DND-41 (cell line): Measurements from ENCODE around the gene GPA33.

Source experiments
- EZH2 ChIP-seq: IDR thresholded peaks from 3 replicates; pipeline ENCODE4 v1.6.1; 2012; ENCODE audit warnings: borderline replicate concordance, low read depth, mild to moderate bottlenecking, moderate library complexity, low read length, inconsistent platforms; ENCODE audit not compliant: severe bottlenecking
- TF ChIP-seq, protein P1 (sequence below): IDR thresholded peaks from 2 replicates; pipeline ENCODE4 v1.5.1; 2012; ENCODE audit warnings: borderline replicate concordance, low read length, moderate library complexity, mild to moderate bottlenecking; ENCODE audit not compliant: poor library complexity, severe bottlenecking; ENCODE audit errors: extremely low read depth

GRCh38 chr1:167094690-167095089 lies 4.5 kb upstream of the GPA33 start:
- TF ChIP-seq, protein P1, sequence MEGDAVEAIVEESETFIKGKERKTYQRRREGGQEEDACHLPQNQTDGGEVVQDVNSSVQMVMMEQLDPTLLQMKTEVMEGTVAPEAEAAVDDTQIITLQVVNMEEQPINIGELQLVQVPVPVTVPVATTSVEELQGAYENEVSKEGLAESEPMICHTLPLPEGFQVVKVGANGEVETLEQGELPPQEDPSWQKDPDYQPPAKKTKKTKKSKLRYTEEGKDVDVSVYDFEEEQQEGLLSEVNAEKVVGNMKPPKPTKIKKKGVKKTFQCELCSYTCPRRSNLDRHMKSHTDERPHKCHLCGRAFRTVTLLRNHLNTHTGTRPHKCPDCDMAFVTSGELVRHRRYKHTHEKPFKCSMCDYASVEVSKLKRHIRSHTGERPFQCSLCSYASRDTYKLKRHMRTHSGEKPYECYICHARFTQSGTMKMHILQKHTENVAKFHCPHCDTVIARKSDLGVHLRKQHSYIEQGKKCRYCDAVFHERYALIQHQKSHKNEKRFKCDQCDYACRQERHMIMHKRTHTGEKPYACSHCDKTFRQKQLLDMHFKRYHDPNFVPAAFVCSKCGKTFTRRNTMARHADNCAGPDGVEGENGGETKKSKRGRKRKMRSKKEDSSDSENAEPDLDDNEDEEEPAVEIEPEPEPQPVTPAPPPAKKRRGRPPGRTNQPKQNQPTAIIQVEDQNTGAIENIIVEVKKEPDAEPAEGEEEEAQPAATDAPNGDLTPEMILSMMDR: no peak
- no peak for TF ChIP-seq EZH2
